HG02870 (cell line): ENCODE measurements around the gene KIFBP.
"Not testable (repeated sequence)": the region's sequence is repeated elsewhere in the genome, so short reads cannot be mapped to it uniquely, and the experiment has no call there.

Source experiments
- ATAC-seq: cut with Tn5 transposase; IDR thresholded peaks from one replicate; pipeline ENCODE4 v1.9.1; 2021; ENCODE audit warnings: mild to moderate bottlenecking, moderate library complexity; ENCODE audit not compliant: unreplicated experiment

The KIFBP gene

DNA sequence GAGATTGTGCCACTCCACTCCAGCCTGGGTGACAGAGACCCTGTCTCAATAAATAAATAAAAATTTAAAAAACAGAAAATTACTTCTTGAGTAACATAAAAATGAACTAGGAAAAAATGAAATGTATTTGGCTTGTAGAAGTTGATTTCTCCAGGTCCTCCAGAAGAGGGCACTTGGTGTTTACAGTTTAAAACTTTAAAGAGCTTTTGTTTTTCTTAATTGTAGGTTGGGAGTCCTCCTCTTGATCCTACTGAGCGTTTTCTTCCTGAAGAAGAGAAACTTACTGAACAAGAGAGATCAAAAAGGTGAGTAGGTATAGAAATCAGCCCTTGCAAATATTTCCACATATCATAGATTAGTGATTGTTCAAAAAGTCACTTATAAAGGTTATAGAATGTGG lies 16.2 kb downstream of the KIFBP start:
- no peak for ATAC-seq

DNA sequence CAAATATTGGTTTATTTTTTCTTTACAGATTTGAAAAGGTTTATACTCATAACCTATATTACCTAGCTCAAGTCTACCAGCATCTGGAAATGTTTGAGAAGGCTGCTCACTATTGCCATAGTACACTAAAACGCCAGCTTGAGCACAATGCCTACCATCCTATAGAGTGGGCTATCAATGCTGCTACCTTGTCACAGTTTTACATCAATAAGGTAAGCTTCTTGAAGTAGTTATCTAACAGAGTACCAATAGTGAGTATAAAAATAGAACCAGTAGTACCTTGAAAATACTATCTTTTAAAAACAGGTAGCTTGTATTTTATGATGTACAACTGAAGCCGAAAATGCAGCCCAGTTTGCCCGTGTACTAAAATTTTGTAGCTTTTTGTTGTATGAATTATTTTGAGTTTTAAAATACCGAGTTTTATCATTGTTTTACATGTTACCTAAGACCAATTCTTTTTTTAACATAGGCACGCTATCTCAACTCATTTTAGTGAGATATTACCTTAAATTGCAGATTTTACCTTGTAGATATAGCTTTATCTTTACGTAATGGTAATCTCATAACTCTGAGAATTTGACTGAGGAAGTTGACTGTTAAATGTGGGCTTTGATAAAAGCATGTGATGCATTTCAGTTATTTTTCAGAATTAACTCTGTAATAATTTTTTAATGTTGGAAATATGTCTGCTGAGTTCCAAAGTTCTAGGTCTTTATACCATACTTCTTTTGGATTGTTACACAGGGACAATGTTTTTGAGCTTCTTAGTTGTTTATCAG lies 17.3 kb downstream of the KIFBP start:
- no peak for ATAC-seq

DNA sequence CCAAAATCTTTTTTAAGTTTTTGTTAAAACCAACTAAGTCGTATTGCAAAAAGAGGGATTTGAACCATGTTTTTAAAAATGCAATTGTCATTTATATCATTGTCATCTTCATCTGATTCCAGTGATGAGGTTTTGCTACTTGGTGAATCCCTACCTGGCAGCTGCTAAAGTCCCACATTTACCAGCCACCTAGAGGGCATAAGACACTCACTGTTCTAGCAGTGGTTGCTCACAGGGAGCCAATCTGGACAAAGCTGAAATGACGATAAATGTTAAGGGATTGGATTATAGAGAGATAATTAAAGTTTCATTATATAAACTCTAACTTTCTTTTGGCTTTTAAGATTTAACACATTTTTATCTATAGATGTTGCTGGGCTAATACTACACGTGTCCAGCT lies 18.7 kb downstream of the KIFBP start:
- ATAC-seq, result no peak

DNA sequence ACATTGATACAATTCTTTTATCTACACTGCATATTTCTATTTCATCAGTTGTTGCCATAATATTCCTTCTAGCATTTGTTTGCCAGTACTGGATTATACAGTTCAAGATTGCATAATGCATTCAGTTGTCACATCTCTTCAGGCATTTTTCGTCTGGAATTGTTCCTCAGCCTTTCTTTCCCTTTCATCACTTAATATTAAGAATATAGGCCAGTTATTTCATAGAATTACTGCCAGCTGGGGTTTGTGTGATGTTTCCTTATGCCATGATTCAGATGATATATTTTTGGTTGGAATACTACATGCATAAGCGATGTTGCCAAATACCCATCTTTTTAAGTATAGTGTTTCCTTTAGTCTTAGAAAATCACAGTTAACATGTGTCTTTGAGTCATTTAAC lies 20.8 kb downstream of the KIFBP start:
- ATAC-seq, result no peak

DNA sequence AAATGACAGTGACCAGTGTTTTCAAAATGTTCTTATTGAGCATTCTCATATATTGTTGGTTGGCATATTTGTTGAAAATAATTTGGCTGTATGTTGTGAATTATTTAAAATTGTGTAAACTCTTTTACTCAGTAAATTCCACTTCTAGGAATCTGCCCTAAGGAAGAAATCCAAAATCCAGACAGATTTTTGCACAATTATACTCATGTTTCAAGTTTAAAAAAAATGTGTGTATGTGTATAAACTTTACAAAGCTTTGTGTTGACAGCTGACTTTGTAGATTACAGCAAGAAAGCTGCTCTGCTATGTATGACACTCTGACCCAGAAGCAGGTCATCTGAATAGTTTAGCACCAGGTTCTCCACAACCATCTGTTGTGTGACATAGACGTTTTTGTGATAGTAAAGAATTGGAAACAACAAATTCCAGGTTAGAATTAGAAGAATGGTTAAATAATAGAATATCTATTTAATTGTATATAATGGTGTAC lies 21.6 kb downstream of the KIFBP start:
- no peak for ATAC-seq

DNA sequence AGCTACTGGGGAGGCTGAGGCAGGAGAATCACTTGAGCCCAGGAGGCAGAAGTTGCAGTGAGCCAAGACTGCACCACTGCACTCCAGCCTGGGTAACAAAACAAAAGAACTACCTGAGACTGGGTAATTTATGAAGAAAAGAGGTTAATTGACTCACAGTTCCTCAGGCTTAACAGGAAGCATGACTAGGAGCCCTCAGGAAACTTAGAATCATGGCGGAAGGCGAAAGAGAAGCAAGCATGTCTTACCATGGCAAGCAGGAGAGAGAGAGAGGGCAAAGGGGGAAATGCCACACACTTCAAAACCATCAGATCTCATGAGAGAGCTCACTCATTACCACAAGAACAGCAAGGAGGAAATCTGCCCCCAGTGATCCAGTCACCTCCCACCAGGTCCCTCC lies 24.2 kb downstream of the KIFBP start:
- ATAC-seq, result not testable (repeated sequence)

DNA sequence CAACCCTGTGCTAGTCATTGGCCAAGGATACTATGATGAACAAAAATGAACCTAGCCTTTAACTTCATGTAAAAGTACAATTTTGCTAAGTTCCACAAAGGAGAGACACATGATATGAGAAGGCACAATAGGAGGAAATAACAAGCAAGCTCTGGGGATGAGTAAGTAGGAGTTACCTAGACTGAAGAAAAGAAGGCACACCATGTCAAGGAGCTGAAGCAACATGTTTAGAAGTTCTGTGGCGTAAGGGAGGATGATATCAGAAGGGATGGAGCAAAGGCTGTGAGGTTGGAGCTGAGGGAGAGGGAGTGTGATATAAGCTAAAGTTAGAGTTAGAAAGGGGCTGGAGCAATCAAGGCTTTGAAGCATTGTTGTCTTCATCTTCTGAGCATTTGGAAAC lies 25.6 kb downstream of the KIFBP start:
- ATAC-seq, result no peak

DNA sequence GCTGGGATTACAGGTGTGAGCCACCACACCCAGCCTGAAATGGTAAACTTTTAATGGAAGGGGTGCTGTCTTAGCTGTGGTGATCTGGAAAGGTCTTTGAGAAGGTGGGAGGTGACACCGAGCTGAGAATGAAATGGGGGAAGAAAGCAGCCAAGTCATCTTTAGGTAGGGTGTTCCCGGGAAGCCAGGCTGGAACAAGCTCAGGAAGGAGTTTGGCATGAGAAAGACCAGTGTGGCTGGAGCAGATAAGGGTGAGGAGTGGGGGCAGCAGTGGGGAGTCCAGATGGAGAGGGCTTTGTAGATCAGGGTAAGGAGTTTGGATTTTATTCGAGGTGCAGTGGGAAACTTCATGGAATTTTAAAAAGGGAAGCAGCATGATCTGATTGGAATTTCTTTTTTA lies 30.0 kb downstream of the KIFBP start:
- no peak for ATAC-seq

DNA sequence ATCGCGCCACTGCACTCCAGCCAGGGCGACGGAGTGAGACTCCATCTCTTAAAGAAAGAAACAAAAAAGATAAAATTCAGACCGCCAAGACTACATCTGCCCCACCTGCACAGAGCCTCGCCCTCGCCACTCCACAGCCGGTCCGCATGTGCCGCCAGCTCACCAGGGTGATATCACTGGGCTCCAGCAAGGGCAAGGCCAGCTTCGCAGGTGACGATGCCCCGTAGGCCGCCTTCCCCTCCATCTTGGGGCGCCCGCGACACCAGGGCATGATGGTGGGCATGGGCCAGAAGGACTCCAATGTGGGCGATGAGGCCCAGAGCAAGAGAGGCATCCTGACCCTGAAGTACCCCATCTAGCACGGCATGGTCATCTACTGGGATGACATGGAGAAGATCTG lies 34.0 kb downstream of the KIFBP start:
- no peak for ATAC-seq

DNA sequence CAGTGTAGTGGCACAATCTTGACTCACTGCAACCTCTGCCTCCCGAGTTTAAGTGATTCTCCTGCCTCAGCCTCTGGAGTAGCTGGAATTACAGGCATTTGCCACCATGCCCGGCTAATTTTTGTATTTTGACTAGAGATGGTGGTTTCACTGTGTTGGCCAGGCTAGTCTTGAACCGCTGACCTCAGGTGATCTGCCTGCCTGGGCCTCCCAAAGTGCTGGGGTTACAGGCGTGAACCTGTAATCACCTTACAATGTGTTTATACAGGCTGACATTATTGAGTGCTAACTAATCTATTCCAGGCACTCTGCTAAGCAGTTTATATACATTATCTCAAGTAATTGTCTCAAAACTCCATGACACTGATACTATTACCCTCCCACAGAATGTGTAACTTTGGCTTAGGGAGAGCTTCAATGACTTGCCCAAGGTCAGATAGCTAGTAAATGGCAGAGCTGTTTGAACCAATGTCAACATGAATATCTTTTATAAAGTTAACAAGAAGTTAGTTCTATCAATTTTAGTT lies 36.8 kb downstream of the KIFBP start:
- no peak for ATAC-seq

DNA sequence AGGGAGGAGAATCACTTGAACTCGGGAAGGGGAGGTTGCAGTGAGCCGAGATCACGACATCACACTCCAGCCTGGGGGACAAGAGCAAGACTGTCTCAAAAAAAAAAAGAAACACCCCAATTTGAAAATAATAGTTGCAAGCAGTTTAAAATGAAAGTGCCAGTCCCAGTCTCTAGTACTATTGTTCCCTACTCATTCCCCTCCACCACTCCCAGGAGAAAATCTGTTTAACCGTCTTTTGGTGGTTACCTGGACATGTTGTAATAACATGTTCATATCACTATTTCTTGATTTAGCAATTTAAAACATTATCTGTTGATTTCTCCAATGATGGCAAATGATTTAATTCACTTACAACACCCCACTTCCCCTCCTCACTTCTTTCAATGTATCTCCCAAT lies 44.7 kb downstream of the KIFBP start:
- ATAC-seq, result no peak

DNA sequence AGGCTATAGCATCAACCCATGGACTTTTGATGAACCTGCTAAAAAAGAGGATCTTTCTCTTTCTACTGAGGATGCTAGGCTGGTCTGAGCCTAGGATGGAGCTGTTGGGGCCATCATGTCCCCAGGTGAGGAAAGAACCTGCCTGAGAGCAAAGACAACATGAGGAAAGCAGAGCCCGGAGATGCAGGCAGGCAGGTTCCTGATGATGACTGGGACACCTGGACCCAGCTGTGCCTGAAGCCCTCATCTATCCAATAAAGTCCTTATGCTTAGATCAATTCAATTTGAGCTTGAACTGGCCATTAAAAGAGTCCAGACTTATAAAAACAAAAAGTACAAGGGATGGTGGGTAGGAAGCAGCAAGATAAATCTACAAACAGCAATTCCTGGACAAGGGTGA lies 48.9 kb downstream of the KIFBP start:
- no peak for ATAC-seq

DNA sequence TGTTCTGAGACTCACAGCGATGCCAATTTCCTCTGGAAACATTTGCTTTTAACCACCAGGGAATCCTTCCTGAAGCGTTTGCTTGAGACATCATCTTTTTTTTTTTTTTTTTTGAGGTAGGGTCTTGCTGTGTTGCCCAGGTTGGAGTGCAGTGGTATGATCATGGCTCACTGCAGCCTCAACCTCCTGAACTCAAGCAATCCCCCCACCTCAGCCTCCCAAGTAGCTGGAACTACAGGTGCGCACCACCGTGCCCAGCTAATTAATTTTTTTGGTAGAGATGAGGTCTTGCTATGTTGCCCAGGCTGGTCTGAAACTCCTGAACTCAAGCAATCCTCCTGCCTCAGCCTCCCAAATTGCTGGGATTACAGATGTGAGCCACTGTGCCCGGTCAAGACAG lies 52.3 kb downstream of the KIFBP start:
- ATAC-seq, result not testable (repeated sequence)

DNA sequence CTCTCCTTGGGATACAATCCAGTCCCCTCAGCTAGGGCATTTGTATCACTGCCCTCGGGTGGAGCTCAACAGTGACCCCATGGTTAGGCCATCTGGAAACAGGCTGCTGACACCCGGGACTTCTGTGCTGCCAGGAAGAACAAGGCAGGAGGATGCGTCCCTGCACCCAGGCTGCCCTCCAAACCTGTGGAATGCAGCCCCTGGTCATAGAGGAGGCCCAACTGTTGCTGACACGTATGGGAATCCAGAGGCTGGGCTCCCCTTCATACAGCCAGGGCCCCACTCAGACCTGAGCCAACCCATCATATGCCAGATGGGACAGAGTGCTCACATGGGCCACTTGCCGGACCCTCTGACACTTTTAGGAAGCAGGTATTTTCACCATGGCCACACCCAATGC lies 53.8 kb downstream of the KIFBP start:
- no peak for ATAC-seq

DNA sequence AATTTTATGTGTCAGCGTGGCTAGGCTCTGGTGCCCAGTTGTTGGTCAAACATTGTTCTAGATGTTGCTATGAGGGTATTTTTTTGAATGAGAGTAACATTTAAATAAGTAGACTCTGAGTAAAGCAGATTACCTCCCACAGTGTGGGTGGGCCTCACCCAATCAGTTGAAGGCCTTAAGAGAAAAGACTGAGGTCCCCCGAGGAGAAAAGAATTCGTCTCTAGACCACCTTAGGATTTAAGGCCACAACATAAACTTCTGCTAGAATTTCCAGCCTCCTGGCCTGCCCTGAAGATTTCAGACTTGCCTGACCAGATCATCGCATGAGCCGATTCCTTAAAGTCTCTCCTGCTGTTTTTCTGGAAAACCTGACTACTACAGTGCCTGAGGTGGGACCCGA lies 54.2 kb downstream of the KIFBP start:
- no peak for ATAC-seq

DNA sequence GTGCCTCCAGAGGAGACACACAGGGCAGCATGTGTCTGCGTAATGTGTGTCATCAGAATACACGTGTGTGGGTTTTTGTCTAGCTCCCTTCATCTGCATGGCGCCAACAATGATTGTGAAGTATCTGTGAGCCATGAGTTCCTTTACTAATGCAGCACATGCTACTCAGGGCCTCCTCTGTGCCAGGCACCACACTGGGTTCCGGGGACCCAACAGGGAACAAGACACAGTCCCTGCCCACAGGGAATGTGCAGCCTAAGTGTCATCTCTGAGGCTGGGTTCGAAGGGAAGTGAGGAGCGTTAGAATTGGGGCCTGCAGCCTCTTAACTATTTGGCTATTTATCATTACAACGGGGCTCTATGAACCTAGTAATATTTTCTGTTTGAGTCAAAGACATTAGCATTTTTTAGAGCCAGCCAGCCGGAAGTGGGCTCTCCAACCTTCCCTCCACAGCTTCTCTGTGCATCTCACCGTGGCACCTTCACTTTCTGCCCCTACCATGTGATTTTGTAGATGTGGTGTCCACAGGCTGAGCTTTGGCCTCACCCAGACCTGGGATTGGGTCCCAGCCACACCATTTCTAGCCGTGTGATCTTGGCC lies 55.4 kb downstream of the KIFBP start:
- ATAC-seq, result peak; percentile 41

DNA sequence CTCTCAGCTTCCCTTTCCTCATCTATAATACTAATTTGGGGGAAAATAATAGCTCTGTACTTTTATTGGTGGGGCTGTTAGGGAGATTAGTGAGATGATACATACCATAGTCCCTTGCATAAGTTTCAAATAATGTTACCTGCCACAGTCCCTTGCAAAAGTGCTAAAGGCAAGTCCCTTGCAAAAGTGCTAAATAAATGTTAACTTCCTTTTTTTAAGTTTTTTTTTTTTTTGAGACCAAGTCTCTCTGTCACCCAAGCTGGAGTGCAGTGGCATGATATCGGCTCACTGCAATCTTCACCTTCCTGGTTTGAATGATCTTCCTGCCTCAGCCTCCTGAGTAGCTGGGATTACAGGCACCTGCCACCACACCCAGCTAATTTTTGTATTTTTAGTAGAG lies 55.9 kb downstream of the KIFBP start:
- no peak for ATAC-seq

DNA sequence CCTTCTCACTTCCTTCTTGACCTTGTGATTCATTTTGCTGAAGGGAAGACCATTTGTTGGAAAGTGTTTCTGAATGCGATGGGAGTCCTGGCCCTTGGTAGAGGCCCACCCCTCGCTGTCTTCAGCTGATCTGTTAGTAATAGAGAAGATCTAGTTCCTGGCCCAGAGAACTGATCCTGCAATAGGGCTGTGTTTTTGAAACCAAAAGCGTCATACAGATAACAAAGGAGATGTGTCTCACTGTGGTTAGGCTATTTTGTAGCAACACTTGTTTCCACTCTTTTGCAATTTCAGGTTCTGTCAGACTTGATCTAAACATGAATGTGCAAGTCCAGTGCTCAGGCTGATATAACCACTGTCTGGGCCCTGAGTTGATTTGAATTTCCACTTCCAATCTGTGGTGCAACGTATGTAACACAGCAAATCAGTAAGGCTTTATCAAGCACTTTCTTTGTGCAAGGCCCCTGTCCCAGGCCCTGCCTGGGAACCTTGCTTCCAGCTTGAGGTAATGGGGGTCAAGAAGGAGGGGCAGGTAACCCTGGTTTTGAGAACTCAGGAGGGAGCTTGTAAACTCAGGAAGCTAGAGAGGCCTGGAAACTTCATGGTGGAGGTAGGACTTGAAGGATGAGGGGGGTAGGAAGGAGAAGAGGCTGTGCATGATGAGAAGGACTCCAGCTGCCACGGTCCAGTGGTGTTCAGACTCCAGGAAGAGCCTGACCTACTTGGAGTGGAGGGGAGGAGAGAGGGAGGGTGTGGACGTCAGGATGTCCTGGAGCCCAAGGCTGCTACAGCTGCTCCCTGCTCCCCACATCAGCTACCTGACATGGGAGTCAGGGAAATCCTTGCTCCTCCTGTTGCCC lies 57.1 kb downstream of the KIFBP start:
- ATAC-seq, result peak; percentile 78

DNA sequence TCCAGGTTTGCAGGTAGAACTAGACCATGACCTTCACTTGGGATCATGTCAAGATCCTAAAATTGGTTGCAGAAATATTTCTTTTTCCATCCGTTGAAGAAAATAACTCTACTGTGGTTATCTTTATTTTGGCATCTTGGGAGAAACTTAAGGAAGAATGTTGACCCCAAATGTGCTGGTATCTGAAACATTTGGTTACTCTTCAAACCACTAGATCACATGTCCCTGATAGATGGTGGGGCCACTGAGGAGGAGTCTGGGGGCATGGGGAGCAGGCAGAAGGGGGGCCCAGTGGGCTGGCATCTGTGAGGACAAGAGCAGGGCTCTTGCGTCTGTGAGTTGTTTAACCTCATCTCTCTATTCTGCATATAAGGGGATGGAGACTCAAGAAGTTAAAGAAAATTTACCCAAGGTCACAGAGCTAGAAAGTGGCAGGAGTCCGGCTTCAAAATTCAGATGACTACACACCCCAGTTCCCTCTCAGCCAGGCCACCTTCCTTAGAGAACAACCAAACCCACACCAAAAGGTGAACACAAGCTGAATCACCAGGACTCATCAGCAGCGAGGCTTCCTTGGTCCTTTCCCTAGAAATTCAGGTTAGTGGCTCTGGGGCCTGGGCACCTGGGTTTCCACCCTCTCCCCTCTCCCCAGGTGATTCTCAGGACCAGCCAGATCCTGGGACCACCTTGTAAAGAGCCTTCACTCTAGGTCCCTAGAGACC lies 58.7 kb downstream of the KIFBP start:
- ATAC-seq, result no peak

DNA sequence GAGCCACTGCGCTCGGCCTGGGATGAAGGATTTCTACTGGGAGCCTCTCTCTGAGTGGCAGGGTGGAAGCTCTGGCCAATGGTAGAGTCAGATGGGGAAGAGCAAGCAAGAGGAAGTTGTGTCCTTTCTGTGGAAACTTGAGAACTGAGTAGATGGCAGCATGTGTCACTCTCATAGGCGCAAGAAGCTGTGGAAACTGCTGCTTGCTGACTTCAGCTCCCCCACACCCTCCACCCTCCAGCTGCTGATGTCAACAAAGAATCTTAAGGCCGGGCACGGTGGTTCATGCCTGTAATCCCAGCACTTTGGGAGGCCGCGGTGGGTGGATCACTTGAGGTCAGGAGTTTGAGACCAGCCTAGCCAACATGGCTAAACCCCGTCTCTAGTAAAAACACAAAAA lies 59.5 kb downstream of the KIFBP start:
- ATAC-seq, result no peak

DNA sequence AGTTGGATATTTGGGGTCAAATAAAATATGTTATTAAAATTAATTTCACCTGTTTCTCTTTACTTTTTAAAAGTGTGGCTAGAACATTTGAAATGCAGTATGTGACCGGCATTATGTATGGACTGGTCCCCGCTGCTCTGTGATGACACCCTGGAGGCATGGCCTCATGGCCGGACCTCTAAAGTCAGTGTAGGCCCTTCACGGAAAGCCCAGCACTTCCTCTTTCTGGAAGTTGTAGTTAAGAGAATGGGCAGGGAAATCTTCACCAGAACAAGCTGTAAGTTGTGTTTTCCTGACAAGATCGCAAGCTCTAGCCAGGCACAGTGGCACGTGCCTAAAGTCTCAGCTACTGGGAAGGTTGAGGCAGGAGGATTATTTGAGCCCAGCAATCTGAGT lies 61.0 kb downstream of the KIFBP start:
- no peak for ATAC-seq
